CD1c-positive myeloid dendritic cell (primary cell): ENCODE measurements around the gene CCNG2.

Source experiments
- DNase-seq: peaks from one replicate; pipeline ENCODE4 v3.0.0-alpha.2; 2016; ENCODE audit errors: extremely low spot score

CCNG2 gene, protein sequence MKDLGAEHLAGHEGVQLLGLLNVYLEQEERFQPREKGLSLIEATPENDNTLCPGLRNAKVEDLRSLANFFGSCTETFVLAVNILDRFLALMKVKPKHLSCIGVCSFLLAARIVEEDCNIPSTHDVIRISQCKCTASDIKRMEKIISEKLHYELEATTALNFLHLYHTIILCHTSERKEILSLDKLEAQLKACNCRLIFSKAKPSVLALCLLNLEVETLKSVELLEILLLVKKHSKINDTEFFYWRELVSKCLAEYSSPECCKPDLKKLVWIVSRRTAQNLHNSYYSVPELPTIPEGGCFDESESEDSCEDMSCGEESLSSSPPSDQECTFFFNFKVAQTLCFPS

DNA sequence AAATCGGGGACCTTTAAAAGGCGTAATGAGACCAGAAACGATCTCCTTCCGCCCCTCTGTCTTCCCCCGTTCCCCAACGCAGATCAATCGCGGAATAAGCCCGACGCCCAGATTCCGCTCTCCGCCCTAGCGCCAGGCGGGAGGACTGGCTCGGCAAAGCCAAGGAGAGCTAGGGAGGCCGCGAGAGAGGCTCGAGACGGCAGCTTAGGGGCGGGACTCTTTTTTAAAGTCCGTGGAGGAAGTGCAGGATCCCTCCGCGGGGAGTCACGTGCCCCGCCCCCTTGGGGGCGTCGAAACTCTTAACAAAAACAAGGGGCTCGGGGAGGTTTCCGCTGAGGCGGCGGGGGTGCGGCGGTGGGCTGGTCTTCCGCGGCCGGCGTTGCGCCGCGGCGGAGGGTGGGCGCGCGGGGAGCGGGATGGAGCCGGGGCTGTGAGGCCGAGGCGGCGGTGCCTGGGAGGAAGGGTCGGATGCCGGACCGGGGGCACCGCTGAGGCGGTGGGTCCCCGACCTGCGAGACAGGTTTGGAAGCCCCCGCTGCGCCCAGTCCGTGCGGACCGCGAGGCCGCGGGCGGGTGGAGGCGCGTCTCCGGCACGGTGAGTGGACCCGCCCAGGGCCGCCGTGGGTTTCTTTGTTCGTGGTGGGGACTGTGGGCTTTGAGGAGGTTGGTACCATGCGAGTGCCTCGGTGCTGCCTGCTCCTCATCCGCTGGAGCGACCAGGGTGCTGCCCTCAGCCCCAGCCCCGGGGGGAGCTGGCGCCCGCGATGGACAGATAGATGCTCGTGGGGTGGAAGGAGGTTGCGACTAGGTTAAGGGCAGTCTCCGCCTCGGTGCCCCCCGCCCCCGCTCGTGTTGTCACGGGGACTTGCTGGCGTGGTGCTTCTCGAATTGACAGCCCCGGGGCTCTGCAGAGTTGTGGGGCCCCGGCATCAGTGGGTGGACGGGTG, at the start of gene CCNG2:
TSS of gene CCNG2 (plus strand) at position 296 of the 947 bp plus-strand sequence. CDS start 1,326 bp downstream, outside the sequence.
- peak; percentile 91 for DNase-seq

DNA sequence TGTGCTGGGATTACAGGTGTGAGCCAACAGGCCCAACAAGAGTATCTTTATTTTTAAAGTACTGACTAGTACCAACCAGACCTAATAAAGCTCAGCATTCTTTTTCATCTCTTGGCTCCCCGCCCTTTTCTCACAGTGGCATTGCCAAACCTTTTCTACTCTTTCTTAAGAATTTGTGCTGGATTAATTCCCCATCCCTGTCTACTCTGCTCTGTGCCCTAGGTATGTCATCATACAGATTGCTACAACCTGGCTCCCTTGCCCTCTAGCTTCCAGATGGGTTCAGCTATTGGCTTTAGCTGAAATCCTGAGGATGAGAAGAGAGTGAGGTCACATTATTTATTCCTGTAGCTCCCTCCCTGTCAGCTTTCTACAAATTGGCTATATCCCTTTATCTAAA, 46.3 kb upstream of the CCNG2 start:
- no peak for DNase-seq

DNA sequence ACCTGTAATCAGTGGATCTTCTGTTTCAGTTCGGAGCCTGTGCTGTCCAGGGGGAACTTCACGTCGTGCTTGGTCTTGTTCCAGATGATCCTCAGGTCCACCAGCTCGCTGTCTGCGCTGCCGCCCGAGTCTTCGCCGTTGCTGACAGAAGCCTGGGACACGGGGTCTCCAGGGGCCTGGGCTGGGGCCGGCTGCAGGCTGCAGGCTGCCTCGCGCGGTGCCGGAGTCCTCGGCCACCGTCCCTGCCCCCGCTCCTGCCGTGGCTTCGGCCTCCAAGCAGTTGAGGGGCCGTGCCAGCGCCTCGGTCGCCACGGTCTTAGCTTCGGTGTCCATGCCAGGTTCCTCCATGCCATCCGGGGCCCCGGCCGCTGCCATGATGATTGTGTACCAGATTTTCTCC, 43.9 kb upstream of the CCNG2 start:
- DNase-seq: no peak

DNA sequence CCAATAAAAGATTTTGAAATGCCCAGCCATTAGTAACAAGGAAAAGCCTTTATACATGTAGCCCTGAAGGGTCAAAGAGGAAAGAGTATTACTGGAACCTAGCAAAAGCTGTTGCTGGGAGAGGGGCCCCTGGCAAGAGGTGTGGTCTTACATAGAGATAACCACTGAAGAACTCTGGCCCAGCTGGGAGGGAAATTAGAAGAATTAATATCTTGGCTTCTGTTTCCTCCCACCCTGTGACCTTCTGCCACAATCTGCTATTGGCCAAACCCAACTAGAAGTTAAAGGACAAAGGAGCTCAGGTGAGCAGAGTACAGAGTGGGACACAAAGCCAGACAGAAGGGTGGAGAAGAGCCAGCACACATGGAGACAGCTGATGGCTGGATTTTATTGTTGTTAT, 39.3 kb upstream of the CCNG2 start:
- no peak for DNase-seq

DNA sequence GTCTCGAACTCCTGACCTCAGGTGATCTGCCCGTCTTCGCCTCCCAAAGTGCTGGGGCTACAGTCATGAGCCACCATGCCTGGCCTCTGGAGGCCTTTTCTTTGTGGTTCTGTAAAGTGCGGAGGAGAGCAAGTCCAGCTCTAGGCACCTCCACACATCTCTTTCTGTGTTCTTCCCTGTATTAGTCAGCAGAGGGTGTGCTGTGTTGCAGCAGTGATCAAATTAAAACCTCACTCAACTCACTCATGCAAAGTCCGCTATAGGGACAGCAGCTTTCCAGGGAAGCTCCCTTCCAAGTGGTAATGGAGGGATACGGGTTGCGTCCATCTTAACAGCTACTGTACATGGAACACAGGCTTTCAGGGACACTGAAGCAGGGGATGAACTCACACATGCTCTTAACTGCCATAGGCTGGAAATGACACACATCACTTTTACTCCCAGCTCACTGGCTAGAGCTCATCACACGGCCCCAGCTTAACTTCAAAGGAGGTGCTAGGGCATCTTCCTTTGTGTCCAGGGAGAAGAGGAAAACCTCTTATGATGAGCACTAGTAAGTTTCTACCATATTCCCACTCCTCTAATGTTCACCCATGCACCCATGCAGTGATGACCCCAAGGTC, 36.0 kb upstream of the CCNG2 start:
- no peak for DNase-seq

DNA sequence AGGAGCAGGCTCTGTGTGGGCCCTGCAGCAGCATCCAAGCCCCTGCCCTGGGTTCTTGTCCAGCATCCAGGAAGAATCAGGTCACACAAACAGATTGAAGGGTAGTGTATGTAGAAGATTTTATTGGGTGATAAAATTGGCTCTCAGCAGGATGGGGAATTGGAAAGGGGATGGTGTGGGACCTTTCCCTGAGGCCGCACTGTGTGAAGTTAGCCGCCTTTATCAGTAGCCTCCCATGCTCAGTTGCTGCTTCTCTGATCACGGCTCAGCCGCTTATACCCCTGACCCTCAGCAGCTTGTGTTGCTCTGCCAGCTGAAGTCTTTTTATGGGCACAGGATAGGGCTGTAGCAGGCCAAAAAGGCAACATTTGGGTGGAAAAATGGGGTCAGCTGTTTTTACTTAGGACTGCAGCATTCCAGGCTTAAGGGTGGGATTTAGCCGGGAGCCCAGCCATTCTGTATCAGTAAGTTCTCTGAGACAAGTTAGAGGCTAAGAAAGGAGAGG, 35.2 kb upstream of the CCNG2 start:
- DNase-seq: no peak

DNA sequence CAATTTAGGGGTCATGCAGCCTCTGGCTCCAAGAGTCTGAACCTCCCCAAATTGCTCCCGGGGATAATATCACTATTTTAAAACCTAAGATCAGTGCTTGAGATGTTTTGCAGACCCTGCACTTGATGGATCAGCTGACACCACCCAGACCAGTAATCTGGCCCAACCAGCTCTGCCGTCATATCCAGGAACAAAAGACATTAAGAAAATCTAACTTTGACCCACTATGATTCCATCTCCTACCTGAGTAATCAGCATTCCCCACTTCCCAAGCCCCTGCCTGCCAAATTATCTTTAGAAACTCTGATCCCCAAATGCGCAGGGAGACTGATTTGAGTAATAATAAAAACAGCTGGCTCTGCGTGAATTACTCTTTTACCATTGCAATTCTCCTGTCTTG, 34.4 kb upstream of the CCNG2 start:
- DNase-seq: no peak

DNA sequence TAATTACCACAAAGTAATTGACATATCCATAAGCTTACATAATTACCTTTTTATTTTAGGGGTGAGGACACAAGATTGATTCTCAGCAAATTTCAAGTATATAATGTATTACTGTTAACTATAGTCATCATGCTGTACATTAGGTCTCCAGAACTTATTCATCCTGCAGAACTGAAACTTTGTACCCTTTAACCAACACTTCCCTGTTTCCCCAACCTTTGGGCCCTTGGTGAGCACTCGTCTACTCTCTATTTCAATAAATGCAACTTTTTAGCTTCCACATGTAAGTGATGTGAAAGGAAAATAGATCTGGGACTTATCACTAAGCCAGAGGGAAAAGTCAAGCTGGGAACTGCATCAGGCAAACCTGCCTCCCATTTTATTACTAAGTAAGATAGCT, 33.6 kb upstream of the CCNG2 start:
- peak; percentile 33 for DNase-seq

DNA sequence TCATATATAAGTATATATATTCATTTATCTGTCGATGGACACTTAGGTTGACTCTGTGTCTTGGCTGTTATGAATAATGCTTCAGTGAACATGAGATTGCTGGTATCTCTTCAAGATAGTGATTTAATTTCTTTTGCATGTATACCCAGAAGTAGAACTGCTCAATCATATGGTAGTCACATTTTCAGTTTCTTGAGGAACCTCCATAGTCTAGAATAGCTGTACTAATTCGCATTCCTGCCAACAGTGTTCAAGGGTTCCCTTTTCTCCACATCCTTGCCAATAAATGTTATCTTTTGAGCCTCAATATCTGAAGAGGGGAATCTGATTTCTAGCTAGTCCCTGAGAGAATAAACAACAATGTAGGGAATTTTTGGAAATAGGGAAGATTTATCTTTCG, 32.4 kb upstream of the CCNG2 start:
- DNase-seq: peak; percentile 17

DNA sequence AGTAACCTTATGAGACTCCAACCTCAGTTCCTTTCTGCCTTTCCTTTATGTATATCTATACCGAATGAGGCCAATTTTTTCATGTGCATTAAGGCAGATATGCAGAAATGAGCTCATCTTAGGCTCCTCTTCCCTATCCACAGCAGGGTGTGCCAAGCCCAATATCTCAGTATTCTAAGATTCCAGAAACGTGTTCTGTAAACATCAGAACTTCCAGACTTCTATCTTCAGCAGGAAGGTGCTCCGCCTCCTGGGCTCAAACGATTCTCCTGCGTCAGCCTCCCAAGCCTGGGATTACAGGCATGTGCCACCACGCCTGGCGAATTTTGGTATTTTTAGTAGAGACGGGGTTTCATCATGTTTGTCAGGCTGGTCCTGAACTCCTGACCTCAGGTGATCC, 31.0 kb upstream of the CCNG2 start:
- no peak for DNase-seq

DNA sequence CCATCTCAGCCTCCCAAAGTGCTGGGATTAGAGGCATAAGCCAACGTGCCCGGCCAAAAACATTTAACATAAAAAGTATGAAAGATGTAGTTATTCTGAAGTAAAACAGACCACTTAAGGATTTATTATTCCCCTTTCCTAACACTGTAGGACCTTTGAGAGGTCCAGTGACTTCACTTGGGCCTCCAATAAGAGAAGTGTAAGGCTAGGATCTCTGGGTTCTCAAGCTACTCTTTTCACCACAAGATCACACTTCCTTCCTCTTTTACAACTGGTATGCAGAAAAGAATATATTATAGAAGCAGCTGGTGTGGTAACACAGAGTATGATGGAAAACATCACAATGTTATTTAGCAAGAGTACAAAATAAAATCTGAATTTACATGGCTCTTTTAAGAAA, 30.2 kb upstream of the CCNG2 start:
- DNase-seq: peak; percentile 68

DNA sequence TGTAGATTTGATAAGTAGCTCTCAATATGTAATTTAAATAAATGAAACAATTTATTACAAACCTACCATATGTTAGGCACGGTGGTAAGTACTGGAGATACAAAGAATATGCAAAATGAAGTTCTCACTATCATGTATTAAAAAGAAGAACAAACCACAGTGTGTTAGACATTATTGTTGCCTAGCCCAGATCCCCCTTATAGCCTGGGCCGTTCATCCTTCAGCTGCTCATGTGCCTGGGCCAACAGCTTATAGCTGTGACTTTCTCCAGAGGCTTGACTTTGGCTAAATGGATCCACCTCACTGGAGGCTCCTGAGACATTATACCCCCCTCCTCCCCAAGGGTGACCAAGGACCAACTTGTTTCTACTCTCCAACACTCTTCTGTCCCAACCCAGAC, 29.8 kb upstream of the CCNG2 start:
- DNase-seq: no peak

DNA sequence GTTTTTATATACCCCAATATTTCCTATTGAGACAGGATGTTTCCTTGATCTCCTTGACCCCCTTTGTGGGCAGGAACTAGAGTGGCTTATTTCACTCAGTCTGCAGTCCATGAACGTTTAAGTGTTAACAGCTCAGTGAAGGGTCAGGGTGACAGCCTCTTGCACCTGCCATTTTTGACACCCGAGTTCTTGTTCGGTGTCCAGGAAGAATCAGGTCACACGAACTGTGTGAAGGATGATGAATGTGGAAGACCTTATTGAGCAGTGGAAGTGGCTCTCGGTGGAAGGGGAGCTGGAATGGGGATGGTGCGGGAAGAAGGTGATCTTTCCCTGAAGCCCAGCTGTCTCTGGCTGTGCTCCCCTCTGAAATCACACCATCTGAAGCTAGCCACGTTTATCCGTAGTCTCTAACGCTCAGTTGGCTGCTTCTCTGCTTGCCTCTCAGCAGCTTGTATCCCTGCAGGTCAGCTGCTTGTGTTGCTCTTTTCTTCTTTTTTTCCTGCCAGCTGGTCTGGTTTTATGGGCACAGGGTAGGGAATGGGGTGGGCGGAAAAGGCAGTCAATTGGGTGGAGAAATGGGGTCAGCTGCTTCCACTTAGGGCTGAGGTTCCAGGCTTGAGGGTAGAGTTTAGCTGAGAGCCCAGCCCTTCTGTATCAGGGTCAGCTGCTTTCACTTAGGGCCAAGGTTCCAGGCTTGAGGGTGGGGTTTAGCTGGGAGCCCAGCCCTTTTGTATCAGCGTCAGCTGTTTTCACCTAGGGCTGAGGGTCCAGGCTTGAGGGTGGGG, 29.0 kb upstream of the CCNG2 start:
- DNase-seq: no peak

DNA sequence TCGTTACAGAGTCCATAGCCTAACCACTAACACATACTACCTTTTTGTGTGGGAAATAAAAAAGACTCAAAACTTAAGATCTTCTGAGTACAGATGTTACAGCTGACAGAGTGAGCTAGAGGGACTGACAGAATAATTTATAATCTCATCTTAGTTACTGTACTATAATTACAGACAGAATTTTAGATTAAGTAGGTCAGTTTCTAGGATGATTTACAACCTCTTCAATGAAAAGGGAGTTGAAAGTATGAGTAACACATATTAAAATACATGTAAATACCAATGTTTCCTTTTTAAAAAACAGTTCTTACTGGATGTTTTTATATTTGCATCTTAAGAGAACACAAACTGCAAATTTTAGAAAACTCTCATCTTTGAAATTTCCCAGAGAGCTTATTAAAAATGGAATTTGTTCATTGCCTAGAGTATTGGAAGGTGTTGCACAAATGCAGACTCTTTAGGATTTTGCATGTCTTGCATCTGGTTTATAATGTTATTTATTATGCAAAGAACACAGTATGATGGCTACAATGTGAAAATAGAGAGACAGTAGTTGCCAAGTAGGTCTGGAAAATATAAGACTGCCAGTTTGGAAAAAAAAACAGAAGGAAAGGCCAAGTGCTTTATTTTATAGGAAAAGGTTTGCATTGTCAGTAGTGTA, 24.2 kb upstream of the CCNG2 start:
- DNase-seq: no peak

DNA sequence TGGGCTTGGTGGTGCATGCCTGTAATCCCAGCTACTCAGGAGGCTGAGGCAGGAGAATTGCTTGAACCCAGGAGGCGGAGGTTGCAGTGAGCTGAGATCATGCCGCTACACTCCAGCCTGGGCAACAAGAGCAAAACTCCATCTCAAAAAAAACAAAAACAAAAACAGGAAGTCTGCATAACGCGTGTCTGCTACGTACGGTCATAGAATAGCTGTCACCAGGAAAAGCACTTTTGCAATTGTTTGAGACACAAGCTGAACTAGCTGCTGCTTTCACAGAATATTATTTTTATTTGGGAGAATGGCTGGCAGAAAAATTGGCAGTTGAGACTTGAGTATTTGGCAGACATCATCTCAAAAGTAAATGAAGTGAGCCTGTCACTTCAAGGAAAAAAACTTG, 19.6 kb upstream of the CCNG2 start:
- peak; percentile 50 for DNase-seq

DNA sequence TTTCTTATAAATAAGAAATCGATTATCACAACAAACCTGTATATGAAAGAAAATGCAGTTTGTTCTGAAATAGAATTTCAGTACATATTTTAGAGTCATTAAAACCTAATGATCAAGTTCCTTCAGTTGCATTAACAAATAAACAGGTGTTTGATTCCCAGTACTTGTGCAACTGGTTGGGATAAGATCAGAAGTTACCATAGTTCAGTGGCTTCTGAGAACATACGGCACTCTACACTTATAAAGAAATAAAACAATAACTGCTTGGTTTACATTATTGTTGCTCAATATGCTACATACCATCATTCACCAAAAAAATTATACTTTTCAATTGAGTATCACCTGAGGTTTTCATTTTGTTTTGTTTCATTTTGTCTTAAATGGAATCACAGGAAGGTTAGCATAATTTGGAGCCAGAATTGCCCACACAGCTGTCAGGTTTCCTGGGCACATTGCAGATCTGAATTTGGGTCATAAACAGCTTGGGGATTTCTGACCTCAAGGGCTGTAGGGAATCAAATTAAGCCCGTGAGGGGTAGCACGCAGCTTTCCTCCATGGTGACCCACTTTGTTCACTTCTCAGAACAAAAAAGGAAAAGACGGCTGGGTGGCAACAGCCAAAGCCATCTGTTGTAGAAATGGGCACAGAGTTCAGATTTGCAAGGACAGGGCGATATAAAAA, 14.9 kb upstream of the CCNG2 start:
- DNase-seq: no peak

DNA sequence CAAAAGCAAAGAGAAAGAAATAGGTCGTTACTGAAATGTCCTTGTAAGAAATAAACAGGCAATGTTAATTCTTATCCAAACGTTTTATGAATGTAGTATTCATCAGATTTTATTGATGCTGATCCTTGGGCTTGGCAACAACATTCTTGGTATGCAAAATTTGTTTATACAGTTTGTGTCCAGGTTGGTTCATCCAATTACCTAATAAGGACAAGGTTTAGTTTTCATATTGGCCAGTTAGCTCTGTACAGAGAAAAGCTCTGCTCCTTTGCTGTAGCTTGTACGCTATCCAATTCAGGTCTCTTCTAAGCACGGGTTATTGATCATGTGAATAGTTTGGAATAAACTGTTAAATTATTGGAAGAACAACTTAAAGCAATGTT, 14.4 kb upstream of the CCNG2 start:
- DNase-seq: no peak

DNA sequence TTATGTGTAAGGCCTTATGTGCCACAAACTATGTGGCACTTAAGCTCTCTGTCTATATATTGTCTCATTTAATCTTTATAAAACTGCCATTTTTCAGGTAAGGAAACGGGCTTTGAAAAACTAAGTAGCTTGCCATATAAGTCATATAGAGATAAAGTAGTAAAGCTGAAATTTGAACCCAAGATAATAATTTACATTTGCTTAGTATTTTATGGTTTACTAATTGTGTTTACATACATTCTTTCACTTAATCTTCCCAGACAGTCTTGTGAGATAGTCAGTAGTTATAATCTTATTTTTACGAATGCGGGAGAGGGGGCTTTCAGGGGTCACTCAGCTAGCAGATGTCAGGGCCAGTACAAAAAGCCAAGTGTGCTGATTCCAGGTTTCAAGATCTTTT, 13.9 kb upstream of the CCNG2 start:
- no peak for DNase-seq

DNA sequence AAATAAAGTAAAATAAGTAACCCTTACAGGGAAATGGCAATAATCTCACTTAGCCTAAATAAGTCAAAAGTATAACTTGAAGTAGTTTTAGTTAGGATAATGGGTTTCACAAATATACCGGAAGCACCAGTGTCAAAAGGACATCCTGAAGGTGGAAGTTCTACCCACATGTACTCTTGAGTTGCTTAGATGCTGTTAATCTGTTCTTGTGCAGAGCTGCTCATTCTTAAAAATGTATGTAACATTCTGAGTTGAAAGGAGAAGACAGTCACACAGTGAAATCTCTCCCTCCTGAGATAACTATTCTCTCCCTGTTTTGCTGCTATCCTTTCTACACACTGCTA, 11.2 kb upstream of the CCNG2 start:
- peak; percentile 37 for DNase-seq
